Measurements from ENCODE around the gene BLOC1S3.

GRCh38 chr19:45172173-45172572 is 6.4 kb upstream of the BLOC1S3 start:
- no peak for TF ChIP-seq POLR2A (IDR thresholded peaks at IDR 0.05; ENCODE audit: extremely low read depth, insufficient read length)
- no peak for TF ChIP-seq MAX (IDR thresholded peaks at IDR 0.05; ENCODE audit: low read depth, low read length)
- no peak for TF ChIP-seq CTCF (IDR thresholded peaks at IDR 0.05; ENCODE audit: low read depth, low read length)

Data from NB4 (cell line).